ENCODE results near the gene CCDC188. TPM values are rescaled to one million over a fixed set of nuclear protein-coding genes. Genes with fewer than 3 reads are reported as not detected.

CCDC188 gene
- total and polyA plus RNA-seq, 2 of the 13 experiments (the other 11 are each of a cell fraction or from before 2014, with no cell fraction given): not detected

DNA sequence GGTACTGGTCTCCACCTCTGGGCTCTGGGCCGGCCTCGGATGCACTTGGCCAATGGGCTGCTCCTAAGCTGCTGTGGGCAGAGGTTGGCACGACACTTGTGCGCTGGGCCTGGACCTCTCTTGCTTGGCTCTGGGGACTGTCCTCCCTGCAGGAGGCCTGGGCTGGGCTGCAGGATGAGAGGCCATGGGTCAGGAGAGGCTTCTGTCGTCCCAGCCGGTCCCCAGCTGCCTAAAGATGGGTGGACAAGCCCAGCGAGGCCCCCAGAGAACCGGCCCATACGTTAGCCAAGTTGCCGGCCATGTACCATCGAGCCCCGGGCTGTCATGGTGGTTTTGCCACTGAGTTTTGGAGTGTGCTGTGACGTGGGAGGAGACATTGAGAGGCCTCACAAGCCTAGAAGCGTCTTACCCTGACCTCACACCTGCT lies 1.6 kb upstream of the CCDC188 start:
- intact Hi-C loops (cut with micrococcal nuclease; ENCODE audit: unreplicated experiment) (no loop called here), in situ Hi-C loops (cut with HindIII; ENCODE audit: extremely low pct_ligation_motif_present, low pct_unique_long_range_greater_than_20kb) (loop anchor here (10.0 to 25.0 kb wide), 2 partner anchors 82 to 1190 kb away; no protein-coding TSS in a partner anchor)
- FAIRE-seq (no peak), ATAC-seq (no peak), DNase-seq (ENCODE audit: low spot score) (no peak)
- no peak overlapping the region for H3K4me2 ChIP-seq (ENCODE audit: low read depth, low read length)
- no peak overlapping the region for H3K27ac ChIP-seq (ENCODE audit: extremely low read length, insufficient read depth, low read length)
- H4K20me1 ChIP-seq (ENCODE audit: insufficient read depth, low read length): no peaks in the 10 kb centered on the region
- peaks cover 10 to 32% of the 10 kb centered on the region in 2 experiments for H3K27me3 ChIP-seq (ENCODE audit: control insufficient read depth in 1 of 2, insufficient read depth in 2 of 2, low read length in 2 of 2)
- ChIA-PET CTCF (ENCODE audit: low intra/inter-chr PET ratio, low total read pairs) (no interaction called here), POLR2A (no interaction called here)
- no peaks in the 10 kb centered on the region for H3K36me3 ChIP-seq (replicated peaks in 1 of 2; ENCODE audit: control insufficient read depth in 1 of 2, insufficient read depth in 2 of 2, low read length in 2 of 2)
- H3K79me2 ChIP-seq (ENCODE audit: insufficient read depth, low read length): no peaks in the 10 kb centered on the region
- no TSS peak for BruUV-seq (replicated peaks)
- H2AFZ ChIP-seq (ENCODE audit: low read length): no peak overlapping the region
- TF ChIP-seq HIVEP1 (CRISPR knock-in tag; IDR thresholded peaks at IDR 0.05) (no peak), HDAC6 (IDR thresholded peaks at IDR 0.05; ENCODE audit: low read depth, low read length) (no peak), ZC3H4 (CRISPR knock-in tag; IDR thresholded peaks at IDR 0.05; ENCODE audit: borderline replicate concordance) (no peak), TFAP4 (IDR thresholded peaks at IDR 0.05; ENCODE audit: borderline replicate concordance, low read depth) (no peak), NFYC (CRISPR knock-in tag; IDR thresholded peaks at IDR 0.05) (no peak), ARNT2 (CRISPR knock-in tag; IDR thresholded peaks at IDR 0.05; ENCODE audit: low read depth) (no peak)
- no peak overlapping the region for H3K4me3 ChIP-seq (replicated peaks in 1 of 3; ENCODE audit: insufficient read depth in 1 of 3, low read depth in 2 of 3, low read length in 3 of 3)
- no peak overlapping the region for H3K9ac ChIP-seq (ENCODE audit: insufficient read depth, low read depth, low read length)
- H3K9me3 ChIP-seq (ENCODE audit: low read length): no peaks in the 10 kb centered on the region
- 0 out of 2 replicates have a peak, but pooled peaks cover 4% of the 10 kb centered on the region for H3K4me1 ChIP-seq (ENCODE audit: insufficient read depth, low read length)
- WGBS (ENCODE audit: low lambda C conversion rate): no CpG with 5 or more reads among the region's 14 CpGs

GRCh38 chr22:20151276-20151588 lies 377 bp upstream of the CCDC188 start:
- POLR2A ChIA-PET: interaction anchor here (0.6 kb wide), 1 partner anchor 208 kb away, joined by 3 read pairs; no protein-coding TSS in a partner anchor
- Histone ChIP-seq H4K20me1 (ENCODE audit: insufficient read depth, low read length) (no peaks in the 10 kb centered on the region), H3K9ac (ENCODE audit: insufficient read depth, low read depth, low read length) (no peak overlapping the region), H3K27ac (ENCODE audit: extremely low read length, insufficient read depth, low read length) (no peak overlapping the region), H3K4me1 (ENCODE audit: insufficient read depth, low read length) (0 out of 2 replicates have a peak, but pooled peaks cover 12% of the 10 kb centered on the region), H3K27me3 (ENCODE audit: control insufficient read depth in 1 of 2, insufficient read depth in 2 of 2, low read length in 2 of 2) (peaks cover 10 to 32% of the 10 kb centered on the region in 2 experiments), H3K4me2 (ENCODE audit: low read depth, low read length) (no peak overlapping the region), H3K36me3 (replicated peaks in 1 of 2; ENCODE audit: control insufficient read depth in 1 of 2, insufficient read depth in 2 of 2, low read length in 2 of 2) (no peaks in the 10 kb centered on the region), H2AFZ (ENCODE audit: low read length) (no peak overlapping the region), H3K4me3 (replicated peaks in 1 of 3; ENCODE audit: insufficient read depth in 1 of 3, low read depth in 2 of 3, low read length in 3 of 3) (no peak overlapping the region), H3K9me3 (ENCODE audit: low read length) (no peaks in the 10 kb centered on the region), H3K79me2 (ENCODE audit: insufficient read depth, low read length) (no peaks in the 10 kb centered on the region)
- DNase-seq (ENCODE audit: low spot score): no peak
- intact Hi-C loops (cut with micrococcal nuclease; ENCODE audit: unreplicated experiment) (no loop called here), in situ Hi-C loops (cut with HindIII; ENCODE audit: extremely low pct_ligation_motif_present, low pct_unique_long_range_greater_than_20kb) (loop anchor here (10.0 to 25.0 kb wide), 2 partner anchors 84 to 1189 kb away; no protein-coding TSS in a partner anchor)
- FAIRE-seq: no peak
- CTCF ChIA-PET (ENCODE audit: low intra/inter-chr PET ratio, low total read pairs): no interaction called here
- no peak for ATAC-seq
- no TSS peak for BruUV-seq (replicated peaks)
- whole genome bisulfite sequencing (ENCODE audit: low lambda C conversion rate): 54% methylated on average over 4 of the region's 4 CpGs
- TF ChIP-seq KDM6A (CRISPR knock-in tag; IDR thresholded peaks at IDR 0.05; ENCODE audit: low read depth) (no peak), ZC3H13 (CRISPR knock-in tag; IDR thresholded peaks at IDR 0.05) (no peak), MIXL1 (CRISPR knock-in tag; IDR thresholded peaks at IDR 0.05) (no peak), AHDC1 (CRISPR knock-in tag; IDR thresholded peaks at IDR 0.05; ENCODE audit: borderline replicate concordance) (no peak), ZNF567 (CRISPR knock-in tag; IDR thresholded peaks at IDR 0.05; ENCODE audit: borderline replicate concordance) (no peak), RBFOX2 (IDR thresholded peaks at IDR 0.05; ENCODE audit: low read depth, low read length) (no peak), LBX2 (CRISPR knock-in tag; IDR thresholded peaks at IDR 0.05; ENCODE audit: borderline replicate concordance) (no peak)
